A204.1 (cell line): ENCODE measurements around the gene SERPINA6.
"Not testable (repeated sequence)": the region's sequence is repeated elsewhere in the genome, so short reads cannot be mapped to it uniquely, and the experiment has no call there.

Experiments used
- FAIRE-seq: peaks from 2 replicates; lab custom pipeline; 2012; peaks lifted over from hg19 to GRCh38; lab: Jason Lieb, UNC

SERPINA6 gene

GRCh38 chr14:94328196-94328595, 5.1 kb upstream of the SERPINA6 start:
- FAIRE-seq, result no peak

GRCh38 chr14:94321421-94322271, 1.5 kb downstream of the SERPINA6 start:
- FAIRE-seq, result no peak

- no peak for FAIRE-seq
Measured at GRCh38 chr14:94320243-94320642, 2.9 kb downstream of the SERPINA6 start.

GRCh38 chr14:94317259-94317658, 5.9 kb downstream of the SERPINA6 start:
- no peak for FAIRE-seq

- FAIRE-seq, result no peak
Measured at GRCh38 chr14:94316692-94317091, 6.4 kb downstream of the SERPINA6 start.

GRCh38 chr14:94314890-94315289, 8.2 kb downstream of the SERPINA6 start:
- FAIRE-seq, result no peak

GRCh38 chr14:94313991-94314655, 9.0 kb downstream of the SERPINA6 start:
- no peak for FAIRE-seq

GRCh38 chr14:94312481-94313246, 10.5 kb downstream of the SERPINA6 start:
- no peak for FAIRE-seq

GRCh38 chr14:94310248-94310647, 12.9 kb downstream of the SERPINA6 start:
- FAIRE-seq, result no peak

GRCh38 chr14:94309721-94310120, 13.4 kb downstream of the SERPINA6 start:
- no peak for FAIRE-seq

- no peak for FAIRE-seq
Measured at GRCh38 chr14:94307410-94307992, 15.6 kb downstream of the SERPINA6 start.

GRCh38 chr14:94306047-94306978, 16.8 kb downstream of the SERPINA6 start:
- FAIRE-seq, result no peak

- no peak for FAIRE-seq
Measured at GRCh38 chr14:94305620-94306019, 17.5 kb downstream of the SERPINA6 start.

- FAIRE-seq, result no peak
Measured at GRCh38 chr14:94304243-94304642, 18.9 kb downstream of the SERPINA6 start.

- no peak for FAIRE-seq
Measured at GRCh38 chr14:94303111-94303510, 20.0 kb downstream of the SERPINA6 start.

GRCh38 chr14:94298130-94298529, 25.0 kb downstream of the SERPINA6 start:
- FAIRE-seq, result no peak

- FAIRE-seq, result not testable (repeated sequence)
Measured at GRCh38 chr14:94296181-94296545, 27.0 kb downstream of the SERPINA6 start.

GRCh38 chr14:94295360-94296180, 27.6 kb downstream of the SERPINA6 start:
- FAIRE-seq, result no peak

- no peak for FAIRE-seq
Measured at GRCh38 chr14:94293578-94293924, 29.6 kb downstream of the SERPINA6 start.

- FAIRE-seq, result no peak
Measured at GRCh38 chr14:94292872-94293577, 30.1 kb downstream of the SERPINA6 start, which contains the start of gene SERPINA10. Gene SERPINA10, minus strand, starts transcription at chr14:94293268. Its CDS starts 2,675 bp downstream, at chr14:94290593.
